ENCODE data around the gene KDM4B.

DNA sequence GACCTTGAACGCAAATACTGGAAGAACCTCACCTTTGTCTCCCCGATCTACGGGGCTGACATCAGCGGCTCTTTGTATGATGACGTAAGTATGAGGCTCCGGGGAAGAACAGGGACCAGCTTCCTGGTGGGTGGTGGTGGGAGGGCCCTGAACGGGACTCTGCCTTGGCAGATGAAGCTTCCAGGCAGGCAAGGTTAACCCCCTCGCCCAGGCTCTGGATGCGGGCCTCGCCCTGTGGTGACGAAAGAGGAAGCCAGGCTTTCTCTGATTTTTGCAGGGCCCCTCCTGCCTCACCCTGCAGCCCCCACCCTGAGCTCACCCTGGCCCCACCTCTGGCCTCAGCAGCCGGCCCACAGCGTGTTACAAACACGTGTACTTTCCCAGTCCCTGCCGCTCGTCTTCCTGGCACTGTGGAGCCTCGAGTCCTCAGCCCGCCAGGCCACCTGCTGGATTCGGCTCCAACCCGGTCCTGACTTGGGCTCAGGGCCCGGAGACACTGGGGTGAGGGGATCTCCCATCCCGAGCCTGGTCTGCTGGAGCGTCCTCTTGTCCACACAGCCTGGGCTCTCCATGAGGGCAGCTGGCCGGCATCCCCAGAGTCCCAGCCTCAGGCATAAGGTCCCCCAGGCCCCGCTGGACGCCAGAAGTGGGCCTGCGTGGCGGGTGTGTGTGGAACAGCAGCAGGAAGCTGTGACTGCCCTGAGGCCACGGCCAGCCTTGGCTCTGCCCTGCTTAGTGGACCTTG, 72.4 kb downstream of the KDM4B start:
- TF ChIP-seq, protein P1, sequence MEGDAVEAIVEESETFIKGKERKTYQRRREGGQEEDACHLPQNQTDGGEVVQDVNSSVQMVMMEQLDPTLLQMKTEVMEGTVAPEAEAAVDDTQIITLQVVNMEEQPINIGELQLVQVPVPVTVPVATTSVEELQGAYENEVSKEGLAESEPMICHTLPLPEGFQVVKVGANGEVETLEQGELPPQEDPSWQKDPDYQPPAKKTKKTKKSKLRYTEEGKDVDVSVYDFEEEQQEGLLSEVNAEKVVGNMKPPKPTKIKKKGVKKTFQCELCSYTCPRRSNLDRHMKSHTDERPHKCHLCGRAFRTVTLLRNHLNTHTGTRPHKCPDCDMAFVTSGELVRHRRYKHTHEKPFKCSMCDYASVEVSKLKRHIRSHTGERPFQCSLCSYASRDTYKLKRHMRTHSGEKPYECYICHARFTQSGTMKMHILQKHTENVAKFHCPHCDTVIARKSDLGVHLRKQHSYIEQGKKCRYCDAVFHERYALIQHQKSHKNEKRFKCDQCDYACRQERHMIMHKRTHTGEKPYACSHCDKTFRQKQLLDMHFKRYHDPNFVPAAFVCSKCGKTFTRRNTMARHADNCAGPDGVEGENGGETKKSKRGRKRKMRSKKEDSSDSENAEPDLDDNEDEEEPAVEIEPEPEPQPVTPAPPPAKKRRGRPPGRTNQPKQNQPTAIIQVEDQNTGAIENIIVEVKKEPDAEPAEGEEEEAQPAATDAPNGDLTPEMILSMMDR (IDR thresholded peaks at IDR 0.05): no peak
- TF ChIP-seq POLR2A (IDR thresholded peaks at IDR 0.05): no peak
